Mammary microvascular endothelial cell (primary cell): ENCODE results near the gene CRHBP. TPM values are rescaled to one million over a fixed set of nuclear protein-coding genes. Genes with fewer than 3 reads are reported as not detected.

Source experiments
- total RNA-seq: library from RNA; depleted of rRNA; stranded (reverse); fragments of >200 nt; gene quantifications from 2 replicates; pipeline ENCODE4 v1.2.3, GENCODE V29; 2015

The CRHBP gene, protein sequence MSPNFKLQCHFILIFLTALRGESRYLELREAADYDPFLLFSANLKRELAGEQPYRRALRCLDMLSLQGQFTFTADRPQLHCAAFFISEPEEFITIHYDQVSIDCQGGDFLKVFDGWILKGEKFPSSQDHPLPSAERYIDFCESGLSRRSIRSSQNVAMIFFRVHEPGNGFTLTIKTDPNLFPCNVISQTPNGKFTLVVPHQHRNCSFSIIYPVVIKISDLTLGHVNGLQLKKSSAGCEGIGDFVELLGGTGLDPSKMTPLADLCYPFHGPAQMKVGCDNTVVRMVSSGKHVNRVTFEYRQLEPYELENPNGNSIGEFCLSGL
- not detected in 2 replicates for total RNA-seq

DNA sequence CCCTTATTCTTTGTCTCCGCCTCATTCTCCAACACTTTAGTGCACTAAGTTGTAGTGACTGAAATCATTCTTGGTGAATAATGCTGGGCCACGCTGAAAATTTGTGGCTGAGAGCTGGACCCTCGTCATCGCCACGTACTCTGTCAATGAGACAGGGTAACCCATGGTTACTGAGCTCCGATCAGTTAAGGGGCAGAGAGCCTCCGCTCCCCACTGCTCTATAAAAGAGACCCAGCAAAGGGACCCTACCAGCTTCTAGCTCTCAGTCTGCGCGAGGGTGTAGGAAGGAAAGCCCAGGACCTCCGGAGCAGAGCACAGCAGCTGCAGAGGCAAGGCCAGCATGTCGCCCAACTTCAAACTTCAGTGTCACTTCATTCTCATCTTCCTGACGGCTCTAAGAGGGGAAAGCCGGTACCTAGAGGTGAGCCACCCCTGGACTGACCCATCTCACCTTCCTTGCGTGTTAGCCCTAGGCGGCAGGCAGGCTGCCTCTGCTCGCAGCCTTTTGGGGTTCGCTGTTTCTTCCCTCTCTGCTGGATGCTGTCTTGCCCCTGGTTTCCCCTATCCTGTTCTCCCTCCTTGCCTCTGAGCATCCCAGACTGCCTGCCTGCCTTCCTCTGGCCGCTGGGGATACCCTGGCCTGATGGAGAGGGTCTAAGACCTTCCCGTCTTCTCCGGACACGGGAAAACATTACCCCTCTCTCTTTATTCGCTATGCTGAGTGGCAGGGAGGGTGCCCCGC is at the start of gene CRHBP:
Gene CRHBP, plus strand, starts transcription at position 251 of the 742 bp plus-strand sequence. Its CDS starts 90 bp downstream, at position 341.

Other genes with a start within 250 kb of the CRHBP start
- 140 and 141 TPM in 2 replicates for gene F2R, start 236.9 kb upstream of the CRHBP start, total RNA-seq
- 5.8 and 12.3 TPM in 2 replicates for gene F2RL1, start 134.0 kb upstream of the CRHBP start, total RNA-seq
- gene S100Z, start 103.0 kb upstream of the CRHBP start, total RNA-seq = not detected in 2 replicates
- 12.6 and 14.5 TPM in 2 replicates for gene AGGF1, start 77.4 kb downstream of the CRHBP start, total RNA-seq
- 1.5 and 4.7 TPM in 2 replicates for gene ZBED3, start 134.2 kb downstream of the CRHBP start, total RNA-seq